NCI-H2029 (cell line): ENCODE measurements around the gene CNTNAP1.
"Not testable (repeated sequence)": the region's sequence is repeated elsewhere in the genome, so short reads cannot be mapped to it uniquely, and the experiment has no call there.

ENCODE experiments used
- DNase-seq: peaks from one replicate; lab custom pipeline; 2025; lab: John Stamatoyannopoulos, UW

Gene CNTNAP1

DNA sequence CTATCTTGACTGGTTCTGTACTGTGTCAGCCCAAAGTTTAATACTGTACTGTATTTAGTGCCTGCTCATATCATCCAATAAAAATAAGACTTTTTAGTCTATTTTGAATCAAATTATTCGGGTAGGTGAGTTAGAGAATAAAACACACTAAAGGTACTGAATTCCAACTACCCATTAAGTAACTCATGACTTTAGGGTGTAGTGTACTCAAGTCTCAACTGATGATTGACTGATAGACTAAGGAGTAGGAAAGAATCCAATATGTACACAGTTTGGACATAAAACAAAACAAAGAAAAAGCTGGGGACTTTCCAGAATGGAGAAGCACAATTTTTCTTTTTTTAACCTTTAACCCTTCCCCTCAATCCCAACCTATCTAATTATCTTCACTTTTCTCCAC lies 58.4 kb downstream of the CNTNAP1 start:
- DNase-seq, result no peak

DNA sequence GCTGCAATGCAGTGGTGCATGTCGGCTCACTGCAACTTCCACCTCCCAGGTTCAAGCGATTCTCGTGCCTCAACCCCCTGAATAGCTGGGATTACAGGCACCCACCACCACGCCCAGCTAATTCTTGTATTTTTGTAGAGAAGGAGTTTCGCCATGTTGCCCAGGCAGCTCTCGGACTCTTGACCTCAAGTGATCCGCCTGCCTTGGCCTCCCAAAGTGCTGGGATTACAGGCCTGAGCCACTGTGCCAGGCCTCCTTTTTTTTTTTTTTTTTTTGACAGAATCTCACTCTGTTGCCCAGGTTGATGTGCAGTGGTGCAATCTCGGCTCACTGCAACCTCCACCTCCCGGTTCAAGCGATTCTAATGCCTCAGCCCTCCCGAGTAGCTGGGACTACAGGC lies 60.6 kb downstream of the CNTNAP1 start:
- not testable (repeated sequence) for DNase-seq

- DNase-seq, result no peak
Measured at GRCh38 chr17:42743595-42744282, 61.4 kb downstream of the CNTNAP1 start.

DNA sequence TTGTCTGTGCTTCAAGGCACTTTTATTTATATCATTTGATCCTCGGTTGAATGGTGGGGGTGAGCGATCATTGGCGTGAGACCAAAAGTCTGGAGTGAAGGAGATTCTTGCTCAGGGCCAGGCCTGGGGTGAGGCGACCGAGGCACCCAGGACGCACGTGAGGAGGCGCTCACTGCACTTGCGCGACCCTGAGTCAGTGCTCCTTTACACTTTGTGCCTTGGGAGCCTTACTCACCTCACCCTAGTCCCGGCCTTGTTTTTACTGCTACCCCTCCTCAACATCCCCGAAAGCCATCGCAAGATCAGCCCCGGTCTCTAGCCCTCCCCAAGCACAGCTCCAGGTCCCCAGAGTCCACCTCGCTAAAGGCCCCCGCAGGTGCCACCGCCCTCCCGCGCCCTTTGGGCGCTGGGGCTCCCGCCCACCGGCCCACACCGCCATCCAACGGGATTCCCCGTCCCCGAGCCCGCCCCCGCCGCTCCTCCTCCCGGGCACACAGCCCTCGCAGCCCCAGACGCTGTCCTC lies 62.0 kb downstream of the CNTNAP1 start:
- DNase-seq, result peak; percentile 63

DNA sequence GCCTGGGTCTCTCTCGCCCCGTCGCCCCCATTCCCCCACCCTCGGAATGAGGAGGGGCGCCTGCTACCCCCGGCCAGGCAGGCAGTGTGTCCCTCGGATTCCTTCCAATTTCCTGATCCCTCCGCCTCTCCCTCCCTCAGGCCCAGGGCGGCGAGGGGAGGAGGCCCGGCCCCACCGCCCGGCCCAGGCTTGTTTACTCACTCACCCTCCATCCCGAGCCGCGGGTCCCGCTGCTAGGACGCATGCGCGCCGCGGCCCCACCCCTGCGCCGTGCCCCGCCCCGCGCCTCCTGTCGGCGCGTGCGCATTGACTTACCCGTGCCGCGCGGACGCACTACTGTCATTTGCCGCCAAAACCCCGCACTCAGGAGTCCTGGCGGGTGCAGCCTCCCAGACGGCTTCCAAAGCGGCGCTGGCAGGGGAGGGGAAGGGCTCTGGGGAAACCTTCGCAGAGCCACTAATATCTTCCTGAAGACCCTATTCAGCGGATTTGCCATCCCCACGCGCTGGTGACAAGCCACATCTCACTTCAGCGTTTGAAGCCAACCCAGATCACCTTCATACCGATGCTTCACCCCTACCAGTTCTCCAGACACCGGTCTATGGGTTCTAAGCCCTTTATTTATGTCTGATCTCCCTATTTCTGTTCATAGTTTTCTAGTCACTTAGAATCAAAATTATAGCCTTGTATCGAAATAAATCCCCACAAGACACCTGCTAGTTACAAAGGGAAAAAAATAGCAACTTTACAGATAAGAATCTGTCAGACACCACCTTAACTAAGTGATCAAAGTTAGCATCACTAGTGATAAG lies 62.7 kb downstream of the CNTNAP1 start, which contains the start of gene EZH1:
EZH1 (minus strand) TSS at position 235 of the 812 bp plus-strand sequence. CDS start 16,099 bp downstream, outside the sequence.
- peak; percentile 89 for DNase-seq

- no peak for DNase-seq
Measured at GRCh38 chr17:42748202-42748907, 66.0 kb downstream of the CNTNAP1 start.

GRCh38 chr17:42748908-42749798 lies 66.8 kb downstream of the CNTNAP1 start:
- no peak for DNase-seq
